ENCODE results near the gene CAPN2.

The CAPN2 gene

GRCh38 chr1:223815020-223815853 is 102.9 kb downstream of the CAPN2 start:
- no peak for TF ChIP-seq SIN3A (IDR thresholded peaks at IDR 0.05; ENCODE audit: borderline replicate concordance, insufficient read depth, low read length)
- no peak for TF ChIP-seq REST (IDR thresholded peaks at IDR 0.05; ENCODE audit: insufficient read depth in 1 of 2, low read depth in 2 of 2, low read length in 2 of 2)
- no peak for TF ChIP-seq POLR2AphosphoS5 (IDR thresholded peaks at IDR 0.05; ENCODE audit: low read depth, low read length)
- TF ChIP-seq FOXP2 (optimal IDR thresholded peaks at IDR 0.05; ENCODE audit: borderline replicate concordance, extremely low read depth, extremely low read length, insufficient read depth): no peak
- no peak for TF ChIP-seq TAF1 (IDR thresholded peaks at IDR 0.05; ENCODE audit: borderline replicate concordance, insufficient read depth, low read length)

GRCh38 chr1:223815865-223816264 is 103.5 kb downstream of the CAPN2 start:
- TF ChIP-seq SIN3A (IDR thresholded peaks at IDR 0.05; ENCODE audit: borderline replicate concordance, insufficient read depth, low read length) (no peak), TAF1 (IDR thresholded peaks at IDR 0.05; ENCODE audit: borderline replicate concordance, insufficient read depth, low read length) (no peak), FOXP2 (optimal IDR thresholded peaks at IDR 0.05; ENCODE audit: borderline replicate concordance, extremely low read depth, extremely low read length, insufficient read depth) (no peak), REST (IDR thresholded peaks at IDR 0.05; ENCODE audit: insufficient read depth in 1 of 2, low read depth in 2 of 2, low read length in 2 of 2) (no peak), POLR2AphosphoS5 (IDR thresholded peaks at IDR 0.05; ENCODE audit: low read depth, low read length) (no peak)

- no peak for TF ChIP-seq FOXP2 (optimal IDR thresholded peaks at IDR 0.05; ENCODE audit: borderline replicate concordance, extremely low read depth, extremely low read length, insufficient read depth)
- TF ChIP-seq POLR2AphosphoS5 (IDR thresholded peaks at IDR 0.05; ENCODE audit: low read depth, low read length): no peak
- no peak for TF ChIP-seq REST (IDR thresholded peaks at IDR 0.05; ENCODE audit: insufficient read depth in 1 of 2, low read depth in 2 of 2, low read length in 2 of 2)
- TF ChIP-seq SIN3A (IDR thresholded peaks at IDR 0.05; ENCODE audit: borderline replicate concordance, insufficient read depth, low read length): no peak
- TF ChIP-seq TAF1 (IDR thresholded peaks at IDR 0.05; ENCODE audit: borderline replicate concordance, insufficient read depth, low read length): no peak
Measured at GRCh38 chr1:223819730-223820514, 107.6 kb downstream of the CAPN2 start.

- no peak for TF ChIP-seq FOXP2 (optimal IDR thresholded peaks at IDR 0.05; ENCODE audit: borderline replicate concordance, extremely low read depth, extremely low read length, insufficient read depth)
- no peak for TF ChIP-seq POLR2AphosphoS5 (IDR thresholded peaks at IDR 0.05; ENCODE audit: low read depth, low read length)
- no peak for TF ChIP-seq TAF1 (IDR thresholded peaks at IDR 0.05; ENCODE audit: borderline replicate concordance, insufficient read depth, low read length)
- no peak for TF ChIP-seq REST (IDR thresholded peaks at IDR 0.05; ENCODE audit: insufficient read depth in 1 of 2, low read depth in 2 of 2, low read length in 2 of 2)
- TF ChIP-seq SIN3A (IDR thresholded peaks at IDR 0.05; ENCODE audit: borderline replicate concordance, insufficient read depth, low read length): no peak
Measured at GRCh38 chr1:223820515-223820858, 108.1 kb downstream of the CAPN2 start.

All from PFSK-1 (cell line).